Fibroblast of lung (primary cell): Measurements from ENCODE around the gene SEC16A. TPM values are rescaled to one million over a fixed set of nuclear protein-coding genes. Genes with fewer than 3 reads are reported as not detected.

Source experiments
- DNase-seq, 2 donors: peaks; one replicate each; pipeline versions ENCODE4 v3.0.0 to v3.0.0-alpha.2; 2010; ENCODE audit warnings: low read depth in 2 of 2
- H2AFZ ChIP-seq: 2 replicates; pipeline ENCODE4 v1.5.1; 2012; ENCODE audit warnings: low read length, control low read depth, inconsistent platforms
- H3K27ac ChIP-seq: 2 replicates; pipeline ENCODE4 v1.5.1; 2011; ENCODE audit warnings: low read length, control low read depth; ENCODE audit not compliant: insufficient read depth
- H3K27me3 ChIP-seq: 2 replicates; pipeline ENCODE4 v1.5.1; 2011; ENCODE audit warnings: mild to moderate bottlenecking, low read length; ENCODE audit not compliant: control insufficient read depth, insufficient read depth
- H3K36me3 ChIP-seq: 2 replicates; pipeline ENCODE4 v1.5.1; 2011; ENCODE audit warnings: low read length; ENCODE audit not compliant: control insufficient read depth, insufficient read depth
- H3K4me1 ChIP-seq: 2 replicates; pipeline ENCODE4 v1.5.1; 2011; ENCODE audit warnings: low read length; ENCODE audit not compliant: control insufficient read depth, insufficient read depth; ENCODE audit errors: extremely low read depth
- H3K4me2 ChIP-seq: 2 replicates; pipeline ENCODE4 v1.5.1; 2011; ENCODE audit warnings: low read length, control low read depth; ENCODE audit not compliant: insufficient read depth; ENCODE audit errors: extremely low read depth
- H3K4me3 ChIP-seq, 4 experiments: fragments of 200-600 bp in 1 of 4; sonication (generic) in 1 of 4; replicated peaks in 1 of 4; 2 replicates each; pipeline ENCODE4 v1.5.1; 2011 to 2016; ENCODE audit warnings: low read length in 4 of 4, low read depth in 3 of 4, mild to moderate bottlenecking in 3 of 4, control low read depth in 2 of 4, inconsistent platforms in 1 of 4, mixed read lengths in 1 of 4; ENCODE audit not compliant: insufficient read depth in 1 of 4; ENCODE audit errors: control extremely low read depth in 1 of 4
- H3K79me2 ChIP-seq: 2 replicates; pipeline ENCODE4 v1.5.1; 2012; ENCODE audit warnings: mild to moderate bottlenecking, low read length, inconsistent platforms; ENCODE audit not compliant: control insufficient read depth, insufficient read depth
- H3K9ac ChIP-seq: 2 replicates; pipeline ENCODE4 v1.5.1; 2011; ENCODE audit warnings: mild to moderate bottlenecking, low read length, control low read depth; ENCODE audit not compliant: insufficient read depth
- H3K9me3 ChIP-seq: 2 replicates; pipeline ENCODE4 v1.5.1; 2012; ENCODE audit warnings: low read depth, low read length; ENCODE audit not compliant: control insufficient read depth, insufficient read depth
- H4K20me1 ChIP-seq: 2 replicates; pipeline ENCODE4 v1.5.1; 2011; ENCODE audit warnings: low read length; ENCODE audit not compliant: control insufficient read depth, insufficient read depth; ENCODE audit errors: extremely low read depth
- EZH2 ChIP-seq: IDR thresholded peaks from 2 replicates; pipeline ENCODE4 v1.5.1; 2012; ENCODE audit warnings: low read length, control low read depth, mild to moderate bottlenecking; ENCODE audit errors: missing control alignments
- polyA plus RNA-seq, 2 donors: library from polyadenylated mRNA; depleted of rRNA in 1 of 2; stranded (reverse) in 1 of 2; unstranded in 1 of 2; fragments of >200 nt; gene quantifications; 2 replicates each; pipeline ENCODE4 v1.2.1, GENCODE V29; 2011 to 2012; ENCODE audit warnings: missing spikeins in 1 of 2
- total RNA-seq: library from RNA; depleted of rRNA; stranded (reverse); fragments of >200 nt; gene quantifications from 2 replicates; pipeline ENCODE4 v1.2.1, GENCODE V29; 2014
- TF ChIP-seq, protein P1 (sequence below), 2 donors: IDR thresholded peaks in 1 of 2; conservative IDR thresholded peaks in 1 of 2; 1 replicate in 1 of 2; 2 replicates in 1 of 2; pipeline ENCODE4 v1.5.1; 2011 to 2012; ENCODE audit warnings: low read length in 2 of 2, control low read depth in 1 of 2, inconsistent platforms in 1 of 2, low read depth in 1 of 2, mild to moderate bottlenecking in 1 of 2

Gene SEC16A
- total and polyA plus RNA-seq, 2 donors (not counting 1 experiment from before 2014, with no cell fraction given), result 17.8 to 23.9 TPM

DNA sequence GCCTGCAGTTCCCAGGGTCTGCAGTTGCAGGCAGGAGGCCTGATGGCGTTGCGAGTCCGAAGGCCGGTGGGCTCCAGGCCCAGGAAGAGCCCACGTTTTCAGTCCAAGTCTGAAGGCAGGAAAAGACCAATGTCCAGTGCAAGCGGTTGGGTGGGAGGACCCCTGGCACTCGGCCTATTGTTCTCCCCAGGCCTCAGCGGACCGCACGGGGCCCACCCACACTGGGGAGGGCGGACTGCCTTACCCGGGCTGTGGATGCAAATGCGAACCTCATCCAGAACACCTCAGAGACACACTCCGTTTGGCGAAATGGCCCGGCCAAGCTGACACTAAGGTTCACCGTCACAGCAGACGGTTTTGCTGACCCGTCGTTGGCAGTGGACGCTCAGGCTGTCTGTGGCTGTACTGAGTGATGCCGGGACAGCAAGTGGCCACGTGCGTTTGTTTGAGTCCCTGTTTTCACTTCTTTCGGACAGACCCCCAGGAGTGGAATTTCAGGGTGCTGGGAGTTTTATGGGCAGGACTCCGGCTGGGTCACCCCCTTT is 10.2 kb upstream of the SEC16A start:
- no peak overlapping the region for H2AFZ ChIP-seq
- no peaks in the 10 kb centered on the region for H3K4me1 ChIP-seq
- TF ChIP-seq, protein P1, sequence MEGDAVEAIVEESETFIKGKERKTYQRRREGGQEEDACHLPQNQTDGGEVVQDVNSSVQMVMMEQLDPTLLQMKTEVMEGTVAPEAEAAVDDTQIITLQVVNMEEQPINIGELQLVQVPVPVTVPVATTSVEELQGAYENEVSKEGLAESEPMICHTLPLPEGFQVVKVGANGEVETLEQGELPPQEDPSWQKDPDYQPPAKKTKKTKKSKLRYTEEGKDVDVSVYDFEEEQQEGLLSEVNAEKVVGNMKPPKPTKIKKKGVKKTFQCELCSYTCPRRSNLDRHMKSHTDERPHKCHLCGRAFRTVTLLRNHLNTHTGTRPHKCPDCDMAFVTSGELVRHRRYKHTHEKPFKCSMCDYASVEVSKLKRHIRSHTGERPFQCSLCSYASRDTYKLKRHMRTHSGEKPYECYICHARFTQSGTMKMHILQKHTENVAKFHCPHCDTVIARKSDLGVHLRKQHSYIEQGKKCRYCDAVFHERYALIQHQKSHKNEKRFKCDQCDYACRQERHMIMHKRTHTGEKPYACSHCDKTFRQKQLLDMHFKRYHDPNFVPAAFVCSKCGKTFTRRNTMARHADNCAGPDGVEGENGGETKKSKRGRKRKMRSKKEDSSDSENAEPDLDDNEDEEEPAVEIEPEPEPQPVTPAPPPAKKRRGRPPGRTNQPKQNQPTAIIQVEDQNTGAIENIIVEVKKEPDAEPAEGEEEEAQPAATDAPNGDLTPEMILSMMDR (conservative IDR thresholded peaks at IDR 0.05 in 1 of 2, IDR thresholded peaks at IDR 0.05 in 1 of 2; ENCODE audit: low read depth in 1 of 2, low read length in 2 of 2), result no peak
- no peaks in the 10 kb centered on the region for H3K79me2 ChIP-seq
- H3K27me3 ChIP-seq, result no peaks in the 10 kb centered on the region
- H3K27ac ChIP-seq, result no peak overlapping the region
- no peak for DNase-seq
- no peak overlapping the region for H3K4me3 ChIP-seq
- H3K9ac ChIP-seq, result no peak overlapping the region
- no peaks in the 10 kb centered on the region for H4K20me1 ChIP-seq
- peaks cover 11% of the 10 kb centered on the region for H3K36me3 ChIP-seq
- no peak overlapping the region for H3K4me2 ChIP-seq
- no peaks in the 10 kb centered on the region for H3K9me3 ChIP-seq

DNA sequence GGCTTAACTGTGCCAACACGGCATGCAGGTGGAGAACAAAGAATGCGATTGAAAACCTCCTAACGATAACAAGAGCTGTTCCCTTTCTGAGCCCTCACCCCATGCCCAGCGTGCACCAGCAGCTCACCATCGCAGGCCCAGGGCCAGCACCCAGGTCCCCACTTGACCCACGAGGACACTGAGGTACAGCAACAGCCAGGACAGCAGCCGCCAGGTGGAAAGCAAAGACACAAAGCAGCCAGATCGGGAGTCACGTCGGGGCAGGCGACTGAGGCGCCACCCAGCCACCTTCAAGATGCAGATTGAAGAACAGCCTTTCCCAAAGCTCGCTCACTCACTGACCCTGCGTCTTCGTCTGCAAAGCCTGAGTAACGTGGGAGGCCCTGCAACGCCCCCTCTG is 6.9 kb upstream of the SEC16A start:
- H3K4me2 ChIP-seq, result no peak overlapping the region
- H3K36me3 ChIP-seq, result no peaks in the 10 kb centered on the region
- no peaks in the 10 kb centered on the region for H3K9me3 ChIP-seq
- TF ChIP-seq, protein P1 (conservative IDR thresholded peaks at IDR 0.05 in 1 of 2, IDR thresholded peaks at IDR 0.05 in 1 of 2; ENCODE audit: low read depth in 1 of 2, low read length in 2 of 2), result no peak
- TF ChIP-seq EZH2, result no peak
- H3K27me3 ChIP-seq, result no peaks in the 10 kb centered on the region
- no peaks in the 10 kb centered on the region for H4K20me1 ChIP-seq
- H2AFZ ChIP-seq, result no peak overlapping the region
- DNase-seq, result no peak
- H3K4me3 ChIP-seq, result no peak overlapping the region
- H3K9ac ChIP-seq, result no peak overlapping the region
- no peak overlapping the region for H3K27ac ChIP-seq
- H3K4me1 ChIP-seq, result no peaks in the 10 kb centered on the region
- H3K79me2 ChIP-seq, result no peaks in the 10 kb centered on the region

DNA sequence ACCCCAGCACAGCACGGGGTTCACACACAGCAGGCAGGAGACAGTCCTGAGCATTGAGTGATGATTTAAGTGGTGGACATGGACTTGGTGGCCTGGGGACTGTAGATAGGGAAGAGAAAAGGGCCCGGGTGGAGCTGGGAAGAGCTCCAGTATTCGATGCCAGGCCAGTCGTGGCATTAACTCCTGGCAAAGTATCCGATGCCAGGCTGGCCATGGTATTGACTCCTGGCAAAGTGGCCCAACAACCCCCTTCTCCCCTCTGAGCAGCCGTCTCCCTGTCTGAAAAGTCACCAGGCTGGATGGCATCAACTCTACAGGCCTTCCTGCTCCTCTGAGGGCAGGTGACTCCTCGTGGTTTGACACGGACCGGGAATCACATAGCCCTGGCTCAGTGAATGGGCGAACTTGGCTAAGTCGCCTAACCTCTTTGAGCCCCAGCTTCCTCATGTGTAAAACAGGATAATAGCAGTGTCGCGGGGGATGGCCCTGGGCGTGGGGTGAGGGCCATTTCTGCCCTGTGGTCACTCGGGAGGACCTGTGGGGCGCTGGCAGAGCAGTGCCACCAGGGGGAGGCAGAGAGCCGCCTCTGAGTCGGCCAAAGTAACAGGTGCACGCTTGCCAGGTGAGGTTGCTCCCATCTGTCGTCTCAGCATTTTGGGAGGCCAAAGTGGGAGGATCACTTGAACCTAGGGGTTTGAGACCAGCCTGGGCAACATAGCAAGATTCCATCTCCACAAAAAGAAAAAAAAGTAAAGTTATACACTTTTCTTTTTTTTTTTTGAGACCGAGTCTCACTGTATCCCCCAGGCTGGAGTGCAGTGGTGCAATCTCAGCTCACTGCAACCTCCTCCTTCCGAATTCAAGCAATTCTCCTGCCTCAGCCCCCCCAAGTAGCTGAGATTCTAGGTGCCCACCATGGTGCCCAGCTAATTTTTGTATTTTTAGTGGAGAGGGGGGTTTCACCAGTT is 5.7 kb upstream of the SEC16A start:
- Histone ChIP-seq H3K36me3 (no peaks in the 10 kb centered on the region), H3K9ac (peak overlapping the region; percentile 17), H3K9me3 (no peaks in the 10 kb centered on the region), H3K27me3 (no peaks in the 10 kb centered on the region), H3K4me3 (no peak overlapping the region), H2AFZ (no peak overlapping the region), H3K4me2 (no peak overlapping the region), H3K27ac (no peak overlapping the region), H4K20me1 (no peaks in the 10 kb centered on the region), H3K4me1 (peaks cover 2% of the 10 kb centered on the region), H3K79me2 (no peaks in the 10 kb centered on the region)
- DNase-seq, result peak in 1 of 2 donors; percentile 32
- TF ChIP-seq EZH2, result no peak
- TF ChIP-seq, protein P1 (conservative IDR thresholded peaks at IDR 0.05 in 1 of 2, IDR thresholded peaks at IDR 0.05 in 1 of 2; ENCODE audit: low read depth in 1 of 2, low read length in 2 of 2), result peak; percentile 91
